H9 (cell line): Measurements from ENCODE around the gene DIP2C. TPM values are rescaled to one million over a fixed set of nuclear protein-coding genes. Genes with fewer than 3 reads are reported as not detected.

Experiments
- DNase-seq: peaks from one replicate; pipeline ENCODE4 v3.0.0-alpha.2; 2017
- H2AFZ ChIP-seq: one replicate; pipeline ENCODE4 v1.6.1; 2013; ENCODE audit warnings: mild to moderate bottlenecking, low read length, control low read depth, moderate library complexity
- H2AK5ac ChIP-seq: 2 replicates; pipeline ENCODE4 v1.6.1; 2013; ENCODE audit warnings: low read length, control low read depth, mixed read lengths; ENCODE audit not compliant: insufficient read length
- H2BK120ac ChIP-seq: one replicate; pipeline ENCODE4 v1.6.1; 2013; ENCODE audit warnings: low read depth, mild to moderate bottlenecking, low read length, control low read depth, inconsistent platforms; ENCODE audit not compliant: poor library complexity, severe bottlenecking
- H2BK12ac ChIP-seq: 2 replicates; pipeline ENCODE4 v1.6.1; 2013; ENCODE audit warnings: low read length, control low read depth, mixed read lengths, low read depth; ENCODE audit not compliant: insufficient read length
- H2BK15ac ChIP-seq: 2 replicates; pipeline ENCODE4 v1.6.1; 2013; ENCODE audit warnings: low read depth, low read length, control low read depth
- H2BK20ac ChIP-seq: one replicate; pipeline ENCODE4 v1.6.1; 2013; ENCODE audit warnings: low read depth, mild to moderate bottlenecking, low read length, control low read depth, inconsistent platforms; ENCODE audit not compliant: poor library complexity, severe bottlenecking
- H2BK5ac ChIP-seq: 2 replicates; pipeline ENCODE4 v1.6.1; 2013; ENCODE audit warnings: low read length, control low read depth, mixed read lengths; ENCODE audit not compliant: insufficient read length
- H3K14ac ChIP-seq: 2 replicates; pipeline ENCODE4 v1.6.1; 2013; ENCODE audit warnings: low read length, control low read depth; ENCODE audit not compliant: insufficient read depth
- H3K18ac ChIP-seq: 2 replicates; pipeline ENCODE4 v1.6.1; 2013; ENCODE audit warnings: low read depth, mild to moderate bottlenecking, mixed read lengths, low read length, control low read depth; ENCODE audit not compliant: insufficient read length
- H3K23ac ChIP-seq: 2 replicates; pipeline ENCODE4 v1.6.1; 2013; ENCODE audit warnings: low read length, control low read depth, mixed read lengths, low read depth; ENCODE audit not compliant: insufficient read length
- H3K23me2 ChIP-seq: 2 replicates; pipeline ENCODE4 v1.6.1; 2013; ENCODE audit warnings: low read depth, mild to moderate bottlenecking, mixed read lengths, low read length, control low read depth; ENCODE audit not compliant: insufficient read length, poor library complexity, severe bottlenecking
- H3K27ac ChIP-seq: 2 replicates; pipeline ENCODE4 v1.5.1; 2013; ENCODE audit warnings: low read length, control low read depth, mixed read lengths, low read depth; ENCODE audit not compliant: insufficient read length
- H3K27me3 ChIP-seq: 2 replicates; pipeline ENCODE4 v1.6.1; 2013; ENCODE audit warnings: low read length, control low read depth, inconsistent platforms; ENCODE audit not compliant: insufficient read depth
- H3K4ac ChIP-seq: 2 replicates; pipeline ENCODE4 v1.6.1; 2013; ENCODE audit warnings: low read depth, mild to moderate bottlenecking, control low read depth, inconsistent platforms, low read length, moderate library complexity
- H3K4me1 ChIP-seq: 2 replicates; pipeline ENCODE4 v1.6.1; 2013; ENCODE audit warnings: low read length, control low read depth, inconsistent platforms; ENCODE audit not compliant: insufficient read depth
- H3K4me2 ChIP-seq: 2 replicates; pipeline ENCODE4 v1.6.1; 2013; ENCODE audit warnings: low read length, control low read depth, mixed read lengths; ENCODE audit not compliant: insufficient read length, insufficient read depth
- H3K56ac ChIP-seq: 2 replicates; pipeline ENCODE4 v1.6.1; 2013; ENCODE audit warnings: low read depth, mild to moderate bottlenecking, mixed read lengths, low read length, control low read depth; ENCODE audit not compliant: insufficient read length
- H3K79me1 ChIP-seq: 2 replicates; pipeline ENCODE4 v1.6.1; 2013; ENCODE audit warnings: low read depth, mild to moderate bottlenecking, moderate library complexity, low read length, control low read depth, inconsistent platforms; ENCODE audit not compliant: insufficient read depth, poor library complexity, severe bottlenecking
- H3K79me2 ChIP-seq: 2 replicates; pipeline ENCODE4 v1.6.1; 2013; ENCODE audit warnings: low read length, control low read depth, inconsistent platforms; ENCODE audit not compliant: insufficient read depth
- H3K9ac ChIP-seq: 2 replicates; pipeline ENCODE4 v1.6.1; 2013; ENCODE audit warnings: low read length, control low read depth, mixed read lengths; ENCODE audit not compliant: insufficient read length; ENCODE audit errors: extremely low read depth
- H3K9me3 ChIP-seq: one replicate; pipeline ENCODE4 v1.6.1; 2013; ENCODE audit warnings: low read depth, low read length, inconsistent platforms; ENCODE audit not compliant: control insufficient read depth
- H3T11ph ChIP-seq: one replicate; pipeline ENCODE4 v1.6.1; 2013; ENCODE audit warnings: mild to moderate bottlenecking, low read length, control low read depth, inconsistent platforms
- H4K20me1 ChIP-seq: one replicate; pipeline ENCODE4 v1.6.1; 2013; ENCODE audit not compliant: control insufficient read depth, insufficient read length, insufficient read depth
- H4K5ac ChIP-seq: 2 replicates; pipeline ENCODE4 v1.6.1; 2013; ENCODE audit warnings: low read depth, mild to moderate bottlenecking, mixed read lengths, low read length, control low read depth; ENCODE audit not compliant: insufficient read length
- H4K8ac ChIP-seq: replicated peaks from 2 replicates; pipeline ENCODE4 v1.6.1; 2013; ENCODE audit warnings: low read length, control low read depth, mixed read lengths, low read depth; ENCODE audit not compliant: insufficient read length
- H4K91ac ChIP-seq: 2 replicates; pipeline ENCODE4 v1.6.1; 2013; ENCODE audit warnings: low read depth, mild to moderate bottlenecking, moderate library complexity, mixed read lengths, low read length, control low read depth; ENCODE audit not compliant: insufficient read length
- H3K27ac Mint-ChIP-seq, 3 experiments: 2 replicates in 2 of 3; 3 replicates in 1 of 3; pipeline ENCODE4 v1.8.0; 2020 to 2021; ENCODE audit warnings: mixed read lengths in 3 of 3, mild to moderate bottlenecking in 1 of 3, moderate library complexity in 1 of 3
- H3K27me3 Mint-ChIP-seq: 2 replicates; pipeline ENCODE4 v1.8.0; 2021; ENCODE audit warnings: low read depth, mild to moderate bottlenecking, moderate library complexity, mixed read lengths
- H3K36me3 Mint-ChIP-seq, 3 experiments: 2 replicates in 2 of 3; 3 replicates in 1 of 3; pipeline ENCODE4 v1.8.0; 2020 to 2021; ENCODE audit warnings: low read depth in 3 of 3, mixed read lengths in 3 of 3; ENCODE audit not compliant: insufficient read depth in 1 of 3
- H3K4me1 Mint-ChIP-seq, 2 experiments: 2 replicates each; pipeline ENCODE4 v1.8.0; 2020; ENCODE audit warnings: mixed read lengths in 2 of 2
- H3K4me3 Mint-ChIP-seq, 2 experiments: 2 replicates in 1 of 2; 3 replicates in 1 of 2; pipeline ENCODE4 v1.8.0; 2020 to 2021; ENCODE audit warnings: mild to moderate bottlenecking in 2 of 2, mixed read lengths in 2 of 2, moderate library complexity in 1 of 2
- H3K9me3 Mint-ChIP-seq, 2 experiments: 2 replicates in 1 of 2; 3 replicates in 1 of 2; pipeline ENCODE4 v1.8.0; 2020; ENCODE audit warnings: mild to moderate bottlenecking in 2 of 2, mixed read lengths in 2 of 2, moderate library complexity in 1 of 2
- CTCF ChIP-seq: fragments of 200-600 bp; sonication (generic); conservative IDR thresholded peaks from 3 replicates; pipeline ENCODE4 v1.8.0; 2021; ENCODE audit warnings: antibody characterized with exemption, mild to moderate bottlenecking
- WGBS: extraction: QIAGEN DNeasy Blood & Tissue Kit; methylation state at CpG from one replicate; pipeline ENCODE4 v1.1.7; 2013; ENCODE audit warnings: missing lambda C conversion rate, low lambda C conversion rate, mixed read lengths; ENCODE audit not compliant: insufficient read length; ENCODE audit errors: extremely low coverage; 5-methylcytosine and 5-hydroxymethylcytosine counted together
- total RNA-seq: library from RNA; stranded (reverse); gene quantifications from 2 replicates; pipeline ENCODE4 v1.2.1, GENCODE V29; 2021

DIP2C gene
- total RNA-seq, 1 experiment from 2014 or later = 7.9 TPM

GRCh38 chr10:329361-330099, 359.9 kb downstream of the DIP2C start:
- no peak for TF ChIP-seq CTCF
- no peak overlapping the region for H2BK5ac ChIP-seq
- Mint-ChIP-seq H3K36me3 (peaks cover 0 to 13% (median 8%) of the 10 kb centered on the region in 3 experiments; a peak in 4 of 7 replicates), H3K27me3 (no peaks in the 10 kb centered on the region), H3K9me3 (no peaks in the 10 kb centered on the region), H3K4me3 (no peak overlapping the region), H3K27ac (peak overlapping the region; percentile 59 to 94 (median 91); a peak in 6 of 7 replicates), H3K4me1 (peaks cover 9 to 10% of the 10 kb centered on the region in 2 experiments)
- DNase-seq = no peak
- no peaks in the 10 kb centered on the region for H3K27me3 ChIP-seq
- no peaks in the 10 kb centered on the region for H4K20me1 ChIP-seq
- no peak overlapping the region for H3K4ac ChIP-seq
- H3K18ac ChIP-seq = no peak overlapping the region
- no peak overlapping the region for H4K8ac ChIP-seq
- no peak overlapping the region; the same call in 1 of the 2 replicates for H3K14ac ChIP-seq
- H3K9me3 ChIP-seq = no peaks in the 10 kb centered on the region
- no peak overlapping the region for H2BK20ac ChIP-seq
- no peak overlapping the region for H2AFZ ChIP-seq
- no peaks in the 10 kb centered on the region for H3K79me2 ChIP-seq
- H2BK120ac ChIP-seq = no peak overlapping the region
- H3K9ac ChIP-seq = no peak overlapping the region
- H3T11ph ChIP-seq = no peak overlapping the region
- H2BK12ac ChIP-seq = no peak overlapping the region
- H3K4me1 ChIP-seq = no peaks in the 10 kb centered on the region
- no peaks in the 10 kb centered on the region for H3K79me1 ChIP-seq
- no CpG with 5 or more reads among the region's 15 CpGs for WGBS
- no peak overlapping the region for H3K56ac ChIP-seq
- no peak overlapping the region for H4K91ac ChIP-seq
- H4K5ac ChIP-seq = no peak overlapping the region
- no peak overlapping the region for H3K27ac ChIP-seq
- no peak overlapping the region for H3K4me2 ChIP-seq
- H2AK5ac ChIP-seq = no peak overlapping the region
- H2BK15ac ChIP-seq = no peak overlapping the region
- H3K23ac ChIP-seq = no peak overlapping the region
- no peaks in the 10 kb centered on the region for H3K23me2 ChIP-seq
